ENCODE results near the gene SLC17A3. TPM values are rescaled to one million over a fixed set of nuclear protein-coding genes. Genes with fewer than 3 reads are reported as not detected.

The SLC17A3 gene
- total RNA-seq, 1 experiment from 2014 or later: not detected

- no peaks in the 10 kb centered on the region for H3K9me2 ChIP-seq (replicated peaks; ENCODE audit: low read length)
- CTCF ChIA-PET: interaction anchor here (0.5 kb wide), 1 partner anchor 14 kb away, joined by 4 read pairs; no protein-coding TSS in a partner anchor
Observed at GRCh38 chr6:25862199-25862598, 11.8 kb downstream of the SLC17A3 start.

GRCh38 chr6:25852756-25853155 lies 21.3 kb downstream of the SLC17A3 start:
- no peak overlapping the region for H3K4me3 ChIP-seq (ENCODE audit: low read length)
- intact Hi-C loops (cut with micrococcal nuclease): no loop called here
- H3F3A ChIP-seq (ENCODE audit: low read length, unreplicated experiment): no peaks in the 10 kb centered on the region
- H3K27me3 ChIP-seq (ENCODE audit: low read length): peaks cover 61% of the 10 kb centered on the region
- H4K20me1 ChIP-seq (ENCODE audit: low read length): no peaks in the 10 kb centered on the region
- no peak overlapping the region for H2AFZ ChIP-seq (ENCODE audit: low read length)
- no peaks in the 10 kb centered on the region for H3K4me1 ChIP-seq (ENCODE audit: insufficient read depth, low read length)
- no peak overlapping the region for H3K4me2 ChIP-seq (ENCODE audit: low read length)
- POLR2A ChIA-PET (ENCODE audit: unreplicated experiment): no interaction called here
- BruUV-seq (replicated peaks): no TSS peak
- no peaks in the 10 kb centered on the region for H3K9me2 ChIP-seq (replicated peaks; ENCODE audit: low read length)
- CTCF ChIA-PET: no interaction called here
- no peaks in the 10 kb centered on the region for H3K79me2 ChIP-seq (ENCODE audit: low read length)
- H3K9ac ChIP-seq (ENCODE audit: low read length): no peak overlapping the region
- no peak overlapping the region for H3K27ac ChIP-seq (ENCODE audit: low read length)
- H3K9me3 ChIP-seq (ENCODE audit: low read length): no peaks in the 10 kb centered on the region
- no peak for ATAC-seq
- DNase-seq: no peak
- TF ChIP-seq CTCF (conservative IDR thresholded peaks at IDR 0.05; ENCODE audit: low read depth, low read length) (no peak), EZH2phosphoT487 (IDR thresholded peaks at IDR 0.05; ENCODE audit: borderline replicate concordance, low read length) (no peak), EZH2 (IDR thresholded peaks at IDR 0.05; ENCODE audit: low read length, unreplicated experiment) (no peak)
- no peaks in the 10 kb centered on the region for H3K36me3 ChIP-seq (ENCODE audit: low read depth, low read length)

More at GRCh38 chr6:25862199-25862598, 11.8 kb downstream of the SLC17A3 start:
- POLR2A ChIA-PET (ENCODE audit: unreplicated experiment): no interaction called here
- no TSS peak for BruUV-seq (replicated peaks)
- Histone ChIP-seq H3K4me3 (ENCODE audit: low read length) (no peak overlapping the region), H3K36me3 (ENCODE audit: low read depth, low read length) (no peaks in the 10 kb centered on the region), H3K4me2 (ENCODE audit: low read length) (no peak overlapping the region), H3K27me3 (ENCODE audit: low read length) (peaks cover 63% of the 10 kb centered on the region; the same call in 1 of the 2 replicates), H3K27ac (ENCODE audit: low read length) (no peak overlapping the region), H3K9me3 (ENCODE audit: low read length) (no peaks in the 10 kb centered on the region), H3K79me2 (ENCODE audit: low read length) (no peaks in the 10 kb centered on the region), H3K4me1 (ENCODE audit: insufficient read depth, low read length) (no peaks in the 10 kb centered on the region), H3F3A (ENCODE audit: low read length, unreplicated experiment) (no peaks in the 10 kb centered on the region), H4K20me1 (ENCODE audit: low read length) (no peaks in the 10 kb centered on the region), H2AFZ (ENCODE audit: low read length) (no peak overlapping the region), H3K9ac (ENCODE audit: low read length) (no peak overlapping the region)
- TF ChIP-seq CTCF (conservative IDR thresholded peaks at IDR 0.05; ENCODE audit: low read depth, low read length) (no peak), EZH2 (IDR thresholded peaks at IDR 0.05; ENCODE audit: low read length, unreplicated experiment) (no peak), EZH2phosphoT487 (IDR thresholded peaks at IDR 0.05; ENCODE audit: borderline replicate concordance, low read length) (no peak)
- DNase-seq: no peak
- intact Hi-C loops (cut with micrococcal nuclease): no loop called here
- no peak for ATAC-seq

GRCh38 chr6:25851961-25852360 lies 22.1 kb downstream of the SLC17A3 start:
- Histone ChIP-seq H3K4me1 (ENCODE audit: insufficient read depth, low read length) (no peaks in the 10 kb centered on the region), H3K27me3 (ENCODE audit: low read length) (peaks cover 63% of the 10 kb centered on the region), H3K9ac (ENCODE audit: low read length) (no peak overlapping the region), H2AFZ (ENCODE audit: low read length) (no peak overlapping the region), H3K79me2 (ENCODE audit: low read length) (no peaks in the 10 kb centered on the region), H3K27ac (ENCODE audit: low read length) (no peak overlapping the region), H3K4me2 (ENCODE audit: low read length) (no peak overlapping the region), H3K4me3 (ENCODE audit: low read length) (no peak overlapping the region), H3K36me3 (ENCODE audit: low read depth, low read length) (no peaks in the 10 kb centered on the region), H3K9me2 (replicated peaks; ENCODE audit: low read length) (no peaks in the 10 kb centered on the region), H4K20me1 (ENCODE audit: low read length) (no peaks in the 10 kb centered on the region), H3F3A (ENCODE audit: low read length, unreplicated experiment) (no peaks in the 10 kb centered on the region), H3K9me3 (ENCODE audit: low read length) (no peaks in the 10 kb centered on the region)
- TF ChIP-seq EZH2 (IDR thresholded peaks at IDR 0.05; ENCODE audit: low read length, unreplicated experiment) (no peak), CTCF (conservative IDR thresholded peaks at IDR 0.05; ENCODE audit: low read depth, low read length) (no peak), EZH2phosphoT487 (IDR thresholded peaks at IDR 0.05; ENCODE audit: borderline replicate concordance, low read length) (no peak)
- CTCF ChIA-PET: no interaction called here
- intact Hi-C loops (cut with micrococcal nuclease): no loop called here
- no peak for ATAC-seq
- no TSS peak for BruUV-seq (replicated peaks)
- DNase-seq: no peak
- POLR2A ChIA-PET (ENCODE audit: unreplicated experiment): no interaction called here

All from PC-3 (cell line).